ENCODE measurements around the gene KCNN3. TPM values are rescaled to one million over a fixed set of nuclear protein-coding genes. Genes with fewer than 3 reads are reported as not detected.

Gene KCNN3
- polyA plus RNA-seq, 1 donor from 2014 or later, result 2.2 TPM

- Histone ChIP-seq H3K9me3 (ENCODE audit: low read length) (no peaks in the 10 kb centered on the region), H3K9me2 (ENCODE audit: insufficient read depth, low read length) (no peaks in the 10 kb centered on the region), H4K20me1 (ENCODE audit: insufficient read depth) (no peaks in the 10 kb centered on the region), H3K27me3 (ENCODE audit: insufficient read depth, low read depth, low read length) (no peaks in the 10 kb centered on the region), H3K79me2 (replicated peaks; ENCODE audit: insufficient read depth, low read length) (no peaks in the 10 kb centered on the region), H3K4me2 (ENCODE audit: low read length) (no peak overlapping the region), H3K27ac (ENCODE audit: low read length) (no peak overlapping the region), H3K4me3 (ENCODE audit: low read length) (no peak overlapping the region), H3F3A (ENCODE audit: insufficient read depth, low read length, poor library complexity, severe bottlenecking) (no peaks in the 10 kb centered on the region), H3K36me3 (ENCODE audit: insufficient read depth, low read length) (no peaks in the 10 kb centered on the region), H3K9ac (ENCODE audit: low read length) (no peak overlapping the region), H2AFZ (ENCODE audit: low read depth, low read length) (no peak overlapping the region)
- TF ChIP-seq SMC3 (conservative IDR thresholded peaks at IDR 0.05; ENCODE audit: poor library complexity), result no peak
- no peak for TF ChIP-seq EP300 (conservative IDR thresholded peaks at IDR 0.05; ENCODE audit: poor library complexity, severe bottlenecking)
- no peak for TF ChIP-seq POLR2AphosphoS5 (IDR thresholded peaks at IDR 0.05)
- no peak for TF ChIP-seq EZH2 (IDR thresholded peaks at IDR 0.05; ENCODE audit: borderline replicate concordance, insufficient read depth, low read length, poor library complexity, severe bottlenecking)
- TF ChIP-seq MXI1 (conservative IDR thresholded peaks at IDR 0.05; ENCODE audit: poor library complexity, severe bottlenecking), result no peak
- TF ChIP-seq, protein P1, sequence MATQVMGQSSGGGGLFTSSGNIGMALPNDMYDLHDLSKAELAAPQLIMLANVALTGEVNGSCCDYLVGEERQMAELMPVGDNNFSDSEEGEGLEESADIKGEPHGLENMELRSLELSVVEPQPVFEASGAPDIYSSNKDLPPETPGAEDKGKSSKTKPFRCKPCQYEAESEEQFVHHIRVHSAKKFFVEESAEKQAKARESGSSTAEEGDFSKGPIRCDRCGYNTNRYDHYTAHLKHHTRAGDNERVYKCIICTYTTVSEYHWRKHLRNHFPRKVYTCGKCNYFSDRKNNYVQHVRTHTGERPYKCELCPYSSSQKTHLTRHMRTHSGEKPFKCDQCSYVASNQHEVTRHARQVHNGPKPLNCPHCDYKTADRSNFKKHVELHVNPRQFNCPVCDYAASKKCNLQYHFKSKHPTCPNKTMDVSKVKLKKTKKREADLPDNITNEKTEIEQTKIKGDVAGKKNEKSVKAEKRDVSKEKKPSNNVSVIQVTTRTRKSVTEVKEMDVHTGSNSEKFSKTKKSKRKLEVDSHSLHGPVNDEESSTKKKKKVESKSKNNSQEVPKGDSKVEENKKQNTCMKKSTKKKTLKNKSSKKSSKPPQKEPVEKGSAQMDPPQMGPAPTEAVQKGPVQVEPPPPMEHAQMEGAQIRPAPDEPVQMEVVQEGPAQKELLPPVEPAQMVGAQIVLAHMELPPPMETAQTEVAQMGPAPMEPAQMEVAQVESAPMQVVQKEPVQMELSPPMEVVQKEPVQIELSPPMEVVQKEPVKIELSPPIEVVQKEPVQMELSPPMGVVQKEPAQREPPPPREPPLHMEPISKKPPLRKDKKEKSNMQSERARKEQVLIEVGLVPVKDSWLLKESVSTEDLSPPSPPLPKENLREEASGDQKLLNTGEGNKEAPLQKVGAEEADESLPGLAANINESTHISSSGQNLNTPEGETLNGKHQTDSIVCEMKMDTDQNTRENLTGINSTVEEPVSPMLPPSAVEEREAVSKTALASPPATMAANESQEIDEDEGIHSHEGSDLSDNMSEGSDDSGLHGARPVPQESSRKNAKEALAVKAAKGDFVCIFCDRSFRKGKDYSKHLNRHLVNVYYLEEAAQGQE (IDR thresholded peaks at IDR 0.05; ENCODE audit: borderline replicate concordance), result no peak
- TF ChIP-seq, protein P2, sequence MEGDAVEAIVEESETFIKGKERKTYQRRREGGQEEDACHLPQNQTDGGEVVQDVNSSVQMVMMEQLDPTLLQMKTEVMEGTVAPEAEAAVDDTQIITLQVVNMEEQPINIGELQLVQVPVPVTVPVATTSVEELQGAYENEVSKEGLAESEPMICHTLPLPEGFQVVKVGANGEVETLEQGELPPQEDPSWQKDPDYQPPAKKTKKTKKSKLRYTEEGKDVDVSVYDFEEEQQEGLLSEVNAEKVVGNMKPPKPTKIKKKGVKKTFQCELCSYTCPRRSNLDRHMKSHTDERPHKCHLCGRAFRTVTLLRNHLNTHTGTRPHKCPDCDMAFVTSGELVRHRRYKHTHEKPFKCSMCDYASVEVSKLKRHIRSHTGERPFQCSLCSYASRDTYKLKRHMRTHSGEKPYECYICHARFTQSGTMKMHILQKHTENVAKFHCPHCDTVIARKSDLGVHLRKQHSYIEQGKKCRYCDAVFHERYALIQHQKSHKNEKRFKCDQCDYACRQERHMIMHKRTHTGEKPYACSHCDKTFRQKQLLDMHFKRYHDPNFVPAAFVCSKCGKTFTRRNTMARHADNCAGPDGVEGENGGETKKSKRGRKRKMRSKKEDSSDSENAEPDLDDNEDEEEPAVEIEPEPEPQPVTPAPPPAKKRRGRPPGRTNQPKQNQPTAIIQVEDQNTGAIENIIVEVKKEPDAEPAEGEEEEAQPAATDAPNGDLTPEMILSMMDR (IDR thresholded peaks at IDR 0.05; ENCODE audit: poor library complexity, severe bottlenecking), result no peak
- TF ChIP-seq RAD21 (conservative IDR thresholded peaks at IDR 0.05), result no peak
- no peak for TF ChIP-seq TAF1 (IDR thresholded peaks at IDR 0.05; ENCODE audit: low read depth)
These were observed 78.6 kb downstream of the KCNN3 start for GRCh38 chr1:154791292-154792166.

- TF ChIP-seq TAF1 (IDR thresholded peaks at IDR 0.05; ENCODE audit: low read depth) (no peak), EZH2 (IDR thresholded peaks at IDR 0.05; ENCODE audit: borderline replicate concordance, insufficient read depth, low read length, poor library complexity, severe bottlenecking) (no peak), MXI1 (conservative IDR thresholded peaks at IDR 0.05; ENCODE audit: poor library complexity, severe bottlenecking) (no peak)
- TF ChIP-seq, protein P2 (IDR thresholded peaks at IDR 0.05; ENCODE audit: poor library complexity, severe bottlenecking), result no peak
- H3K4me2 ChIP-seq (ENCODE audit: low read length), result no peak overlapping the region
- H3K9me3 ChIP-seq (ENCODE audit: low read length), result no peaks in the 10 kb centered on the region
- no peak overlapping the region for H3K9ac ChIP-seq (ENCODE audit: low read length)
- H3K27me3 ChIP-seq (ENCODE audit: insufficient read depth, low read depth, low read length), result no peaks in the 10 kb centered on the region
- H4K20me1 ChIP-seq (ENCODE audit: insufficient read depth), result no peaks in the 10 kb centered on the region
- H3K27ac ChIP-seq (ENCODE audit: low read length), result no peak overlapping the region
- H2AFZ ChIP-seq (ENCODE audit: low read depth, low read length), result no peak overlapping the region
- no peaks in the 10 kb centered on the region for H3K36me3 ChIP-seq (ENCODE audit: insufficient read depth, low read length)
- H3K4me3 ChIP-seq (ENCODE audit: low read length), result no peak overlapping the region
- no peaks in the 10 kb centered on the region for H3K9me2 ChIP-seq (ENCODE audit: insufficient read depth, low read length)
- no peaks in the 10 kb centered on the region for H3K79me2 ChIP-seq (replicated peaks; ENCODE audit: insufficient read depth, low read length)
- no peaks in the 10 kb centered on the region for H3F3A ChIP-seq (ENCODE audit: insufficient read depth, low read length, poor library complexity, severe bottlenecking)
These were observed 81.2 kb downstream of the KCNN3 start for GRCh38 chr1:154788886-154789285.
